RPMI7951 (cell line): ENCODE data around the gene B3GNT2. TPM values are rescaled to one million over a fixed set of nuclear protein-coding genes. Genes with fewer than 3 reads are reported as not detected.
A peak's percentile ranks its signal among the peaks of the same experiment; 100 is the strongest.
"Not testable (repeated sequence)": the region's sequence is repeated elsewhere in the genome, so short reads cannot be mapped to it uniquely, and the experiment has no call there.

Experiments used
- DNase-seq: peaks from one replicate; pipeline ENCODE4 v3.0.0-alpha.2; 2012; ENCODE audit warnings: low read depth
- total RNA-seq: library from RNA; depleted of rRNA; stranded (reverse); fragments of >200 nt; shearing (Covaris generic); gene quantifications from 2 replicates; pipeline ENCODE4 v1.2.3, GENCODE V29; 2014

B3GNT2 gene
- total RNA-seq, 1 experiment from 2014 or later, result 31.6 TPM

- DNase-seq, result no peak
Observed at GRCh38 chr2:62185475-62186155, 10.3 kb upstream of the B3GNT2 start.

GRCh38 chr2:62186156-62186905, 9.6 kb upstream of the B3GNT2 start:
- no peak for DNase-seq

- no peak for DNase-seq
Observed at GRCh38 chr2:62187246-62187645, 8.7 kb upstream of the B3GNT2 start.

- DNase-seq, result no peak
Observed at GRCh38 chr2:62188416-62188815, 7.5 kb upstream of the B3GNT2 start.

- DNase-seq, result no peak
Observed at GRCh38 chr2:62189196-62189595, 6.7 kb upstream of the B3GNT2 start.

- DNase-seq, result no peak
Observed at GRCh38 chr2:62192811-62193210, 3.1 kb upstream of the B3GNT2 start.

GRCh38 chr2:62194558-62195420, 1.1 kb upstream of the B3GNT2 start:
- no peak for DNase-seq

GRCh38 chr2:62196278-62196901, 475 bp downstream of the B3GNT2 start:
- no peak for DNase-seq

GRCh38 chr2:62197011-62197924, 1.4 kb downstream of the B3GNT2 start:
- peak; percentile 33 for DNase-seq

GRCh38 chr2:62197925-62198633, 2.2 kb downstream of the B3GNT2 start:
- DNase-seq, result no peak

GRCh38 chr2:62198854-62199253, 2.9 kb downstream of the B3GNT2 start:
- not testable (repeated sequence) for DNase-seq

- DNase-seq, result no peak
Observed at GRCh38 chr2:62199392-62200125, 3.6 kb downstream of the B3GNT2 start.

GRCh38 chr2:62200291-62200841, 4.5 kb downstream of the B3GNT2 start:
- DNase-seq, result no peak

- DNase-seq, result no peak
Observed at GRCh38 chr2:62200868-62201267, 5.0 kb downstream of the B3GNT2 start.

GRCh38 chr2:62201307-62201706, 5.4 kb downstream of the B3GNT2 start:
- DNase-seq, result no peak

- DNase-seq, result no peak
Observed at GRCh38 chr2:62202019-62202722, 6.3 kb downstream of the B3GNT2 start.

- DNase-seq, result no peak
Observed at GRCh38 chr2:62202729-62203128, 6.8 kb downstream of the B3GNT2 start.

GRCh38 chr2:62203459-62203858, 7.5 kb downstream of the B3GNT2 start:
- no peak for DNase-seq
